Measurements from ENCODE around the gene NMBR.
"Not testable (repeated sequence)": the region's sequence is repeated elsewhere in the genome, so short reads cannot be mapped to it uniquely, and the experiment has no call there.

NMBR gene

DNA sequence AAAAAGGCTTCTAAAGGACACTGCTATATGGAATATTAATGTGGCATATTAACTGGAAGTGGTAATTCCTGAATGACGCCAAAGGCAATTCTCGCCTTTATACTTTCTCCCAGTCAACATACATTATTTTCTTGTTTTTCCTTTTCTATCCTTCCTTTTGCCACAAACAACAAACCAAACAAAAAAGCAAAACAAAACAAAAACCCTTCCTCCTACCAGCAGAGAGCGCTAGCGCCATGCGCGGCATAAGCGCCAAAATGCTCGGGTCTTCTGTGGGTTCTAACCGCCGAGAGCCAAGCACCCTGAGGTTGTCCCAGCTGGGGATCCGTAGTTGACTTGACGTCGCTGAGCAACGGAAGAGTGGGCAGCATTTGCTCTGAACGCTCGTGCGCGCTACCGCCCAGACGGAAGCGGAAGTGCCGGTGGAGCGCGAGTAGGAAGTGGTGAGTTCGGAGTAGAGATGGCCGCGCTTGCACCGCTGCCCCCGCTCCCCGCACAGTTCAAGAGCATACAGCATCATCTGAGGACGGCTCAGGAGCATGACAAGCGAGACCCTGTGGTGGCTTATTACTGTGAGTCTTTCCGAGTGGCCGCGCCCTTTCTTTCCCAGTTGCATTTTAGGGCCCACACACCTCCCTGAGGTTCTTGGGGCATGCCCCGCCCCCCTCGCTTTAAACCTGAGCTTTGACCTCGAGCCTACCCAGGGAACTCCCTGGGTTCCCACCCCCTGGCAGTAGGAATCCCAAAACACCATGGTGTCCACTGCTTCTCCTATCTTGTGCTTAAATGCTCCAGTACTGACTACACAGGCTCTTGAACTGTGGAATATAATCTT, at the start of gene NMBR, which contains the start of gene VTA1:
TSS of gene NMBR (minus strand) at position 295 of the 835 bp plus-strand sequence. CDS start 58,464 bp downstream, outside the sequence.
TSS of gene VTA1 (plus strand) at position 436 of the 835 bp plus-strand sequence. CDS start at position 461, 25 bp downstream.
- DNase-seq = peak; percentile 96

DNA sequence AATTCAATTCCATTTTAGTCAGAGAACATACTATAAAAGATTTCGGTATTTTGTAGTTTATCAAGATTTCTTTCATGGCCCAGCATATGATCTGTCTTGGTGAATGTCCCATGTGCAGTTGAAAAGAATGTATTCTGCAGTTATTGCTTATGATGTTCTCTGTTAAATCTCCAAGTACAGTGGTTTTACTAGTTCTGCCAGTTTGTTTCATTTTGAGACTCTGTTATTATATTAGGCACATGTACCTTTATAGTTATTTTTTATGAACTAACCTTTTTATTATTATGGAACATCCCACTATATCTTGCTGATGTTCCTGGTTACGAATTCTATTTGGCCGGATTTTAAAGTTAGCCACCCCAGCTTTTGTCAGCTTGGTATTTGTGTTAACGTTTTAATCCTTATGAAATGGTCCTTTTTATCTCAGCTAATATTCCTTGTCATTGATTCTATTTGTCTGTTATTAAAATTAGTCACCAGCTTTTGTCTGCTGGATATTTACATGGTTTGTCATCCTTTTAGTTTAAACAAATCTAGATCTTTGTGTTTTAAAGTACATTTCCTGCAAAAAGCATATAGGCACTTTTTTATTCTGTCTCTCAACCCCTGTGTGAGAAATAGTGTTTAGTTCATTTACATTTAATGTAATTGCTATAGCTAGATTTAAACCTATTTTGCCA, 49.1 kb upstream of the NMBR start:
- no peak for DNase-seq

GRCh38 chr6:142193621-142194020, 46.7 kb upstream of the NMBR start:
- DNase-seq = no peak

- DNase-seq = no peak
Measured at GRCh38 chr6:142192343-142192742, 45.4 kb upstream of the NMBR start.

GRCh38 chr6:142189057-142189456, 42.1 kb upstream of the NMBR start:
- no peak for DNase-seq

- not testable (repeated sequence) for DNase-seq
Measured at GRCh38 chr6:142188341-142188740, 41.4 kb upstream of the NMBR start.

DNA sequence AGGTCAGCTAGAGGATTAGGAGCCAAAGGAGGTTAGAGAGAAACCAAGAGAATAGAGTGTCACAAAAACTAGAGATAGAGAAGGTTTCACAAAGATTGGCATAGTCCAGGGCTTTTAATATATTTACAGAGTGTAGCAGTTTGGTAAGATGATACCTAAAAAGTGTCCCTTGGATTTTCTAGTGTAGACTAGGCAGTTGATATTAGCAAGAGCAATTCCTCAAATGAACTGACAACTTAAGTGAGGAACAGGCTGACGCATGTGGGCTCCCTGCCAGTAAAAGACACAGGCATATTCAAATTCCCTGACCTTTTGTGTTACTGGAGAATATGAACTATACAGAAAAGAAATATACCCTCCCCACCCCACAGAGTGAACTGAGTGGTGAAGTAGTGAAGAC, 40.3 kb upstream of the NMBR start:
- DNase-seq = no peak

DNA sequence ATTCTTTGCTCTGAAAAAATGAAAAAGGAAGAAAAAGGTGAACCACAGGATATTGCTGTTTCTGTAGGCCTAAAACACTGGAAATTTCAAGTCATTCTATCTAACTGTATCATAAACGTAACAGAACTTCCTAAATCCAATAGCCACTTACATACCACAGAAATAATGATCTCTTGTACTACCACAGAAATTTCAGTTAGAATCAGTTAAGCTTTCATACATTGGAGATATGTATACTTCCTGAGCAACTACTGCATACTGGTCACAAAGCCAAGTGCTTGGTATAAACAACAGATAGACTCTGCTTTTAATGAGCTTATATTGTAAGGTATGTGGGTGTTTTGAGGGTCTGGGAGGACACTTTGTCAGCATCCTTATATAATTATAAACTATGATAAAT, 38.7 kb upstream of the NMBR start:
- DNase-seq = no peak

- no peak for DNase-seq
Measured at GRCh38 chr6:142184307-142184706, 37.4 kb upstream of the NMBR start.

DNA sequence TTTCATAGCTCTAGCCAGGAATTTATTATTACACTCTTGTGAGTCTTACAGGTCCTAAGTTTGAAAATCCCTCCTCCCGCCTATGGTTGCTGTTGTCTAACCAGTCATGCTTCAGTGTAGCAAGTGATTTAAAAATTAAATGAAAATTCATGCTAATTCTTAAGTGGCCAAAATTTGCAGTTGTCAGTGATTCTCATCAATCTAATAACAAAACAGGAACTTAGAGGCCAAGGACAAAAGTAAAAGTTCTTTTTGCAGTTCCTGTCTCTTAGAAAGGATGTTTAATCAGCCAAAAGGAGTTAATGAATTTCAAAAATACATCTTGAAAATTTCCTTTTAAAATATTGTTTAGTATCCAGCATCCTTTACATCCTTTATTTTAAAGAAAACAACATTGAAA, 36.4 kb upstream of the NMBR start:
- DNase-seq = no peak

GRCh38 chr6:142182004-142182403, 35.1 kb upstream of the NMBR start:
- no peak for DNase-seq

GRCh38 chr6:142178129-142178528, 31.2 kb upstream of the NMBR start:
- DNase-seq = no peak

- no peak for DNase-seq
Measured at GRCh38 chr6:142174703-142175102, 27.8 kb upstream of the NMBR start.

DNA sequence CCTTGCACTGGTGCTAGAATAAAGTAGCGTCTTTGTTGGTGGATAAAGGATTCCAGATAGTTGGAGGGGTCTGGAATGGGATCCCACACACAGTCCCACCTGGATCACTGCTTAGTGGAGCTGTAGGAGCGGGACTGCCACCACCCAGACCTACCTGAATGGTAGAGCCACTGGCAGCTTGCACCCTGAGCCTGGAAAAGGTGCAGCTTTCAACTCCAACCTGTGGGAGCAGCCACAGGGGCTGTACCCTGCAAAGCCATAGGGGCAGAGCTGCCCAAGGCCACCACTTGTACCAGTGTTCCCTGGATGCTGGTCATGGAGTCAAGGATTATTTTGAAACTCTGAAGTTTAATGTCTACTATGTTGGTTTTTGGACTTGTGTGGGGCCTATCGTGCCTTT, 27.1 kb upstream of the NMBR start:
- no peak for DNase-seq

- DNase-seq = no peak
Measured at GRCh38 chr6:142172758-142173157, 25.8 kb upstream of the NMBR start.

DNA sequence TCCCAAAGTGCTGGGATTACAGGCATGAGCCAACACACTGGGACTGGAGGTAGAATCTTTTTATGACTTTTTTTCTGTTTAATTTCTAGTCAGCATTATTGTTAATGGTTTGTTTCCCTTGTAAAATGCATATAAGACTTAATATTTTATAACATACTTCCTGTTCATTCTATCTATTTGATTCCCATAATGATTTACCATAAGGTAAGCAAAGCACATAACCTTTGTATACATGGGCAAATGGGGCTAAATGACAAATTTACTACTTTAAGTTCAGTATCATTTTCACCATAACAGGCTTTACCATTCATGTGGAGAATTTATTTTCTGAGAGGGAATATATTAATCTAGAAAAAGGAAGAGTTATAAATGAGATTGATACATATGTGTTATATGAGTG, 24.4 kb upstream of the NMBR start:
- DNase-seq = no peak

DNA sequence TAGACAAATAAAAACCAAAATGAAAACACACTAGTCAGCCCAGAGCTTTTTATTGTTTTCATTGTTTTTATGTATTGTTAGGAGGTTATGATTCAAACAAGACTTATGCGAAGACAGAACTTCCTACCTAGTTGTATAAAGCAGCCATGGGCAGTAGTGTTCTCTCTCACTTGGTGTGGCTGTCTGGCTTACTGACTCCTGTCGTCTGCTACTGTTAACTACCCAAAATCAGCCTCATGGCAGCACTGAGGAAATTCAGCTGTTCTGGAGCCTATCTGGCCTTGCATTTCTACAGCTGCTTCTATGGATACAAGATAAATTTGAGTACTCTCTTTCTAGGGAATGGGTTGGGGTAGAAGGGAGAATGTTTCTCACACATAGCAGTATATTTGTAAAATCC, 20.6 kb upstream of the NMBR start:
- DNase-seq = no peak

GRCh38 chr6:142167071-142167470, 20.1 kb upstream of the NMBR start:
- DNase-seq = no peak

GRCh38 chr6:142165227-142165626, 18.3 kb upstream of the NMBR start:
- DNase-seq = no peak

- no peak for DNase-seq
Measured at GRCh38 chr6:142162780-142163179, 15.9 kb upstream of the NMBR start.

DNA sequence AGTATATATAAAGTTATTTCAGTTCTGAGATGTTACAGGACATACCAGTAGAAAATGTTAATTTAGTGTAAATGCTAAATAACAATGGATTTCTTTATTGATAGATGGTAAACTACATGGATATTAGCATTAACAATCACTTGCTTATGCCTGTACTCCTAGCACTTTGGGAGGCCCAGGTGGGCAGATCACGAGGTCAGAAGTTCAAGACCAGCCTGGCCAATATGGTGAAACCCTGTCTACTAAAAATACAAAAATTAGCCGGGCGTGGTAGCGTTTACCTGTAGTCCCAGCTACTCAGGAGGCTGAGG, 9.8 kb upstream of the NMBR start:
- not testable (repeated sequence) for DNase-seq

- no peak for DNase-seq
Measured at GRCh38 chr6:142155895-142156757, 9.2 kb upstream of the NMBR start.

DNA sequence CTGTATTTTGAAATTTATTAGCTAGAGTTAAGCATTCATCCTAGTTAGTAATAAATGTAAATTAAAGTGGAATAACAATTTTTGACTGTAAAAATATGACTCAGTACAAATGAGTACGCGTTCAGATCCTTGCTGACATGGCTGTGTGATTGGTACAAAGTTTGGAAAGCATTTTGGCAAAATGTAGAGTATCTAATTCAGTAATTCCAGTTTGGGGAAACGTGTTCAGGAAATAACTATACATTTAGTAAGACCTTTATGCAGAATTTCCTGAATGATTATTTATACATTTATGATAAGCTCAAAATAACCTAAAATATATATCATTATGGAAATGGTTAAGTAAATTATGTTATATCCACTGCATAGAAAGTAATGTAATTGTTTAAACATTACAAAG, 8.2 kb upstream of the NMBR start:
- DNase-seq = no peak

GRCh38 chr6:142154336-142154735, 7.4 kb upstream of the NMBR start:
- DNase-seq = no peak
